A549 (cell line): ENCODE data around the gene LIN28A. TPM values are rescaled to one million over a fixed set of nuclear protein-coding genes. Genes with fewer than 3 reads are reported as not detected.
"Not testable (repeated sequence)": the region's sequence is repeated elsewhere in the genome, so short reads cannot be mapped to it uniquely, and the experiment has no call there.

Experiments used
- ATAC-seq, 2 experiments: fragments of 200-7000 bp in 1 of 2; fragments of >200 bp in 1 of 2; cut with Nextera tagmentation in 1 of 2; cut with Tn5 transposase in 1 of 2; 3 replicates each; pipeline versions ENCODE4 v1.8.0 to v1.9.1; 2018 to 2020; ENCODE audit warnings: mild to moderate bottlenecking in 1 of 2, moderate library complexity in 1 of 2
- CTCF ChIA-PET: fragments of 300-600 bp; sonication (Branson Sonifier 250); formaldehyde crosslinking; extraction: SDS; loops from one replicate; lab custom pipeline; 2021; ENCODE audit warnings: antibody characterized with exemption, inconsistent platforms; lab: Yijun Ruan, JAX
- POLR2A ChIA-PET: fragments of 350-600 bp; formaldehyde crosslinking; extraction: SDS; loops from one replicate; lab custom pipeline; 2021; ENCODE audit warnings: antibody characterized with exemption, inconsistent platforms; lab: Yijun Ruan, JAX
- DNase-seq, 2 experiments: peaks; one replicate each; pipeline versions ENCODE4 v3.0.0 to v3.0.0-alpha.2; 2011 to 2016; ENCODE audit warnings: low read depth in 1 of 2, low spot score in 1 of 2
- FAIRE-seq: peaks from 2 replicates; lab custom pipeline; 2011; peaks lifted over from hg19 to GRCh38; lab: Jason Lieb, UNC
- H3K27ac ChIP-seq, 2 experiments: fragments of >200 bp; sonication (Bioruptor Twin); formaldehyde crosslinking; 3 replicates each; pipeline ENCODE4 v1.5.1; 2016 to 2017
- H3K4me1 ChIP-seq: fragments of >200 bp; sonication (Bioruptor Twin); formaldehyde crosslinking; 3 replicates; pipeline ENCODE4 v1.6.1; 2016
- H3K4me2 ChIP-seq: fragments of >200 bp; sonication (Bioruptor Twin); formaldehyde crosslinking; 3 replicates; pipeline ENCODE4 v1.6.1; 2016
- H3K4me3 ChIP-seq: fragments of >200 bp; sonication (Bioruptor Twin); formaldehyde crosslinking; 3 replicates; pipeline ENCODE4 v1.5.1; 2016
- H3K9me3 ChIP-seq: fragments of >200 bp; sonication (Bioruptor Twin); formaldehyde crosslinking; 3 replicates; pipeline ENCODE4 v1.6.1; 2016
- FOSB ChIP-seq: fragments of 250-450 bp; sonication (Bioruptor Pico); IDR thresholded peaks from 2 replicates; pipeline ENCODE4 v1.5.0; 2020; ENCODE audit warnings: mild to moderate bottlenecking, moderate library complexity
- FOSL2 ChIP-seq, 2 experiments: fragments of 450-650 bp in 1 of 2; fragments of >200 bp in 1 of 2; sonication (Bioruptor Twin) in 1 of 2; formaldehyde crosslinking; IDR thresholded peaks; 2 replicates each; pipeline versions ENCODE4 v1.5.0 to v1.6.1; 2016 to 2020; ENCODE audit warnings: mild to moderate bottlenecking in 1 of 2, moderate library complexity in 1 of 2
- FOXS1 ChIP-seq: fragments of 250-450 bp; sonication (Bioruptor Pico); IDR thresholded peaks from 2 replicates; pipeline ENCODE4 v1.5.0; 2020; ENCODE audit warnings: mild to moderate bottlenecking, moderate library complexity
- GATA3 ChIP-seq: IDR thresholded peaks from 2 replicates; pipeline ENCODE4 v1.6.1; 2012; ENCODE audit warnings: borderline replicate concordance
- HDAC2 ChIP-seq: fragments of 200-600 bp; sonication (generic); IDR thresholded peaks from 2 replicates; pipeline ENCODE4 v1.6.1; 2016
- HOXA7 ChIP-seq: fragments of 250-450 bp; sonication (Bioruptor Pico); IDR thresholded peaks from 2 replicates; pipeline ENCODE4 v1.5.0; 2020; ENCODE audit warnings: mild to moderate bottlenecking, moderate library complexity
- NPAS2 ChIP-seq: fragments of 250-450 bp; sonication (Bioruptor Pico); IDR thresholded peaks from 2 replicates; pipeline ENCODE4 v1.8.0; 2022; ENCODE audit warnings: mild to moderate bottlenecking, moderate library complexity, borderline replicate concordance
- RFX5 ChIP-seq: fragments of 450-650 bp; IDR thresholded peaks from 2 replicates; pipeline ENCODE4 v1.7.1; 2014; ENCODE audit warnings: antibody characterized with exemption, mild to moderate bottlenecking, moderate library complexity
- RNF2 ChIP-seq: fragments of 200-600 bp; sonication (generic); IDR thresholded peaks from 2 replicates; pipeline ENCODE4 v1.6.1; 2016; ENCODE audit warnings: low read depth, mild to moderate bottlenecking, antibody characterized with exemption, moderate library complexity, borderline replicate concordance
- TFCP2L1 ChIP-seq: fragments of 250-450 bp; sonication (Bioruptor Pico); IDR thresholded peaks from 2 replicates; pipeline ENCODE4 v1.5.0; 2021; ENCODE audit warnings: mild to moderate bottlenecking
- WGBS: methylation state at CpG from one replicate; pipeline ENCODE4 v1.1.6; 2017; ENCODE audit errors: missing lambda C conversion rate; 5-methylcytosine and 5-hydroxymethylcytosine counted together
- polyA plus RNA-seq, 4 experiments: library from polyadenylated mRNA; depleted of rRNA in 3 of 4; stranded (reverse); fragments of >200 nt; fragmentation: RNase III in 1 of 4; extraction: RNeasy Plus Mini Kit Qiagen cat#74134 plus additional on column Dnase treatment in 1 of 4; gene quantifications; 2 replicates in 3 of 4; 3 replicates in 1 of 4; pipeline ENCODE4 v1.2.3, GENCODE V29; 2011 to 2017
- TF ChIP-seq, protein P1 (sequence below): fragments of >200 bp; sonication (Bioruptor Twin); formaldehyde crosslinking; IDR thresholded peaks from 2 replicates; pipeline ENCODE4 v1.6.1; 2016
- TF ChIP-seq, protein P2 (sequence below): fragments of 250-450 bp; sonication (Bioruptor Pico); IDR thresholded peaks from 2 replicates; pipeline ENCODE4 v1.5.0; 2020; ENCODE audit warnings: low read depth, mild to moderate bottlenecking, moderate library complexity
- TF ChIP-seq, protein P3 (sequence below): fragments of >200 bp; sonication (Bioruptor Twin); formaldehyde crosslinking; IDR thresholded peaks from 3 replicates; pipeline ENCODE4 v1.6.1; 2016
- TF ChIP-seq, protein P4 (sequence below): fragments of 200-600 bp; sonication (generic); IDR thresholded peaks from 2 replicates; pipeline ENCODE4 v1.6.1; 2016; ENCODE audit warnings: antibody characterized with exemption, mild to moderate bottlenecking, moderate library complexity

The LIN28A gene
- polyA plus RNA-seq, 2 of the 4 experiments (the other 2 are of a cell fraction): 0.03 to 0.04 TPM

DNA sequence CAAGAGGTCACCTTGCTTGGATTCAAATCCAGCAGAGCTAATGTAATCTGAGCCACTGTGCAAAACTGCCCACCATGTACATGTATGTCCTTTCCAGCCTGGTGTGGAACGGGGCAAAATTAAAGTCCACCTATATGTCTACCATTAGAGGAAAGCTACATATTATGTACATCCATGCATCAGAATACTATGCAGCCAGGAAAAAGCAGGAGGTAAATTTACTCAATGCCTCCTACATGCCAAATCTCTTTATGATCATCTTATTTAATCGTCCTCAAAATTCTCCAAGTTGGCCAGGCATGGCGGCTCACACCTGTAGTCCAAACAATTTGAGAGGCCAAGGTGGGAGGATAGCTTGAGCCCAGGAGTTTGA is 31.8 kb upstream of the LIN28A start:
- FAIRE-seq: no peak
- Histone ChIP-seq H3K4me2 (peak overlapping the region; percentile 60), H3K4me3 (no peak overlapping the region), H3K27ac (peak overlapping the region; percentile 58 to 87; a peak in 4 of 6 replicates), H3K4me1 (peaks cover 16% of the 10 kb centered on the region), H3K9me3 (no peaks in the 10 kb centered on the region)
- ATAC-seq: no peak
- no peak for DNase-seq
- ChIA-PET POLR2A (no interaction called here), CTCF (interaction anchor here (1.1 to 8.1 kb wide), 7 partner anchors 11 to 209 kb away, joined by 3 to 85 read pairs (median 15); partner anchors contain the start of gene ZNF593)
- 80% methylated on average over 3 of the region's 3 CpGs for WGBS
- TF ChIP-seq, protein P1, sequence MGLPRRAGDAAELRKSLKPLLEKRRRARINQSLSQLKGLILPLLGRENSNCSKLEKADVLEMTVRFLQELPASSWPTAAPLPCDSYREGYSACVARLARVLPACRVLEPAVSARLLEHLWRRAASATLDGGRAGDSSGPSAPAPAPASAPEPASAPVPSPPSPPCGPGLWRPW: no peak
- TF ChIP-seq FOSL2 (IDR thresholded peaks at IDR 0.05) (no peak), FOSL2 (CRISPR knock-in tag; IDR thresholded peaks at IDR 0.05) (no peak), FOXS1 (CRISPR knock-in tag) (no peak), RFX5 (no peak), FOSB (CRISPR knock-in tag) (no peak), RNF2 (no peak), GATA3 (no peak), HOXA7 (no peak), NPAS2 (CRISPR knock-in tag) (no peak), HDAC2 (no peak), TFCP2L1 (CRISPR knock-in tag) (no peak)
- TF ChIP-seq, protein P2, sequence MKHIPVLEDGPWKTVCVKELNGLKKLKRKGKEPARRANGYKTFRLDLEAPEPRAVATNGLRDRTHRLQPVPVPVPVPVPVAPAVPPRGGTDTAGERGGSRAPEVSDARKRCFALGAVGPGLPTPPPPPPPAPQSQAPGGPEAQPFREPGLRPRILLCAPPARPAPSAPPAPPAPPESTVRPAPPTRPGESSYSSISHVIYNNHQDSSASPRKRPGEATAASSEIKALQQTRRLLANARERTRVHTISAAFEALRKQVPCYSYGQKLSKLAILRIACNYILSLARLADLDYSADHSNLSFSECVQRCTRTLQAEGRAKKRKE: no peak
- TF ChIP-seq, protein P3, sequence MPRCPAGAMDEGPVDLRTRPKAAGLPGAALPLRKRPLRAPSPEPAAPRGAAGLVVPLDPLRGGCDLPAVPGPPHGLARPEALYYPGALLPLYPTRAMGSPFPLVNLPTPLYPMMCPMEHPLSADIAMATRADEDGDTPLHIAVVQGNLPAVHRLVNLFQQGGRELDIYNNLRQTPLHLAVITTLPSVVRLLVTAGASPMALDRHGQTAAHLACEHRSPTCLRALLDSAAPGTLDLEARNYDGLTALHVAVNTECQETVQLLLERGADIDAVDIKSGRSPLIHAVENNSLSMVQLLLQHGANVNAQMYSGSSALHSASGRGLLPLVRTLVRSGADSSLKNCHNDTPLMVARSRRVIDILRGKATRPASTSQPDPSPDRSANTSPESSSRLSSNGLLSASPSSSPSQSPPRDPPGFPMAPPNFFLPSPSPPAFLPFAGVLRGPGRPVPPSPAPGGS: no peak
- TF ChIP-seq, protein P4, sequence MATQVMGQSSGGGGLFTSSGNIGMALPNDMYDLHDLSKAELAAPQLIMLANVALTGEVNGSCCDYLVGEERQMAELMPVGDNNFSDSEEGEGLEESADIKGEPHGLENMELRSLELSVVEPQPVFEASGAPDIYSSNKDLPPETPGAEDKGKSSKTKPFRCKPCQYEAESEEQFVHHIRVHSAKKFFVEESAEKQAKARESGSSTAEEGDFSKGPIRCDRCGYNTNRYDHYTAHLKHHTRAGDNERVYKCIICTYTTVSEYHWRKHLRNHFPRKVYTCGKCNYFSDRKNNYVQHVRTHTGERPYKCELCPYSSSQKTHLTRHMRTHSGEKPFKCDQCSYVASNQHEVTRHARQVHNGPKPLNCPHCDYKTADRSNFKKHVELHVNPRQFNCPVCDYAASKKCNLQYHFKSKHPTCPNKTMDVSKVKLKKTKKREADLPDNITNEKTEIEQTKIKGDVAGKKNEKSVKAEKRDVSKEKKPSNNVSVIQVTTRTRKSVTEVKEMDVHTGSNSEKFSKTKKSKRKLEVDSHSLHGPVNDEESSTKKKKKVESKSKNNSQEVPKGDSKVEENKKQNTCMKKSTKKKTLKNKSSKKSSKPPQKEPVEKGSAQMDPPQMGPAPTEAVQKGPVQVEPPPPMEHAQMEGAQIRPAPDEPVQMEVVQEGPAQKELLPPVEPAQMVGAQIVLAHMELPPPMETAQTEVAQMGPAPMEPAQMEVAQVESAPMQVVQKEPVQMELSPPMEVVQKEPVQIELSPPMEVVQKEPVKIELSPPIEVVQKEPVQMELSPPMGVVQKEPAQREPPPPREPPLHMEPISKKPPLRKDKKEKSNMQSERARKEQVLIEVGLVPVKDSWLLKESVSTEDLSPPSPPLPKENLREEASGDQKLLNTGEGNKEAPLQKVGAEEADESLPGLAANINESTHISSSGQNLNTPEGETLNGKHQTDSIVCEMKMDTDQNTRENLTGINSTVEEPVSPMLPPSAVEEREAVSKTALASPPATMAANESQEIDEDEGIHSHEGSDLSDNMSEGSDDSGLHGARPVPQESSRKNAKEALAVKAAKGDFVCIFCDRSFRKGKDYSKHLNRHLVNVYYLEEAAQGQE: no peak

DNA sequence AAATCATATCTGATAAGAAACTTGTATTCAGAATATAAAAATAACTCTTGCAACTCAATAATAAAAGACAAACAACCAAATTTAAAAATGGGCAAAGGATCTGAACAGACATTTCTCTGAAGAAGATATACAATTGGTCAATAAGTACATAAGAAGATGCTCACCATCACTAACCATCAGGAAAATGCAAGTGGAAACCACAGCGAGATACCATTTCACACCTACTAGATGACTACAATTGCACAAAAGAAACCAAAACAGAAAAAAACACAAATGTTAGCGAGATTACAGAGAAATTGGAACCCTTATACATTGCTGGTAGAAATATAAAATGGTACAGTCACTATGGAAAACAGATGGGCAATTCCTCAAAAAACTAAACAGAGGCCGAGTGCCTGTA is 26.5 kb upstream of the LIN28A start:
- FAIRE-seq (no peak), DNase-seq (no peak), ATAC-seq (no peak)
- Histone ChIP-seq H3K4me1 (peaks cover 13% of the 10 kb centered on the region), H3K4me3 (no peak overlapping the region), H3K9me3 (no peaks in the 10 kb centered on the region), H3K4me2 (no peak overlapping the region), H3K27ac (no peak overlapping the region)
- TF ChIP-seq FOSB (CRISPR knock-in tag): no peak
- 78% methylated on average over 3 of the region's 3 CpGs for WGBS
- ChIA-PET POLR2A (no interaction called here), CTCF (no interaction called here)

DNA sequence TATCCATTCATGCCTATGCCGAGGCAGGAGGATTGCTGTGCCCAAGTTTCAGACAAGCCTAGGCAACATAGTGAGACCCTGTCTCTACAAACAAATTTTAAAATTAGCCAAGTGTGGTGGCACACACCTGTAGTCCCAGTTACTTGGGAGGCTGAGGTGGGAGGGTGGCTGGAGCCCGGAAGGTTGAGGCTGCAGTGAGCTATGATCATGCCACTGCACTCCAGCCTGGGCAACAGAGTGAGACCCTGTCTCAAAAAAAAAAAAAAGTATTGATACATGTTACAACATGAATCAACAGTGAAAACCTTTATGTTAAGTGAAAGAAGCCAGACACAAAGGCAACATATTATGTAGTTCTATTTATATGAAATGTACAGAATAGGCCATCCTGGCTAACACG is 25.6 kb upstream of the LIN28A start:
- WGBS: 79% methylated on average over 3 of the region's 3 CpGs
- peaks cover 13% of the 10 kb centered on the region for H3K4me1 ChIP-seq
- H3K9me3 ChIP-seq, ATAC-seq, H3K27ac ChIP-seq, POLR2A ChIA-PET, H3K4me3 ChIP-seq, H3K4me2 ChIP-seq, FAIRE-seq, DNase-seq: not testable (repeated sequence)
- CTCF ChIA-PET: interaction anchor here (0.6 to 0.7 kb wide), 2 partner anchors 21 to 31 kb away, joined by 3 to 4 read pairs; no protein-coding TSS in a partner anchor
